GM12878 (cell line): Measurements from ENCODE around the gene RGSL1. TPM values are rescaled to one million over a fixed set of nuclear protein-coding genes. Genes with fewer than 3 reads are reported as not detected.

ENCODE experiments used
- ATAC-seq: fragments of 200-7000 bp; cut with Tn5 transposase; 3 replicates; pipeline ENCODE4 v1.9.1; 2020; ENCODE audit warnings: mild to moderate bottlenecking, moderate library complexity
- BruUV-seq: library from RNA; stranded (reverse); fragments of 400-500 nt; replicated peaks from 2 replicates; lab custom pipeline; 2021; lab: Mats Ljungman, UMichigan
- CTCF ChIA-PET: fragments of 300-600 bp; sonication (Branson Sonifier 250); formaldehyde crosslinking; extraction: SDS; loops from one replicate; lab custom pipeline; 2021; ENCODE audit warnings: inconsistent platforms; lab: Yijun Ruan, JAX
- POLR2A ChIA-PET: fragments of 350-600 bp; formaldehyde crosslinking; extraction: SDS; loops from one replicate; lab custom pipeline; 2021; ENCODE audit warnings: inconsistent platforms; lab: Charles Lee
- RAD21 ChIA-PET: fragments of 300-600 bp; sonication (Branson Sonifier 250); formaldehyde crosslinking; loops from one replicate; lab custom pipeline; 2023; ENCODE audit warnings: antibody characterized with exemption; ENCODE audit not compliant: unreplicated experiment; lab: Charles Lee
- SMC1A ChIA-PET: fragments of 300-600 bp; sonication (Branson Sonifier 250); formaldehyde crosslinking; loops from one replicate; lab custom pipeline; 2023; ENCODE audit not compliant: unreplicated experiment, uncharacterized antibody; lab: Charles Lee
- DNase-seq: peaks from one replicate; pipeline ENCODE4 v3.0.0-alpha.2; 2011; ENCODE audit warnings: low read depth, low spot score
- FAIRE-seq: peaks from 3 replicates; lab custom pipeline; 2011; peaks lifted over from hg19 to GRCh38; lab: Jason Lieb, UNC
- H2AFZ ChIP-seq: 2 replicates; pipeline ENCODE4 v1.6.0; 2011; ENCODE audit warnings: low read depth, low read length, control low read depth; ENCODE audit not compliant: control insufficient read depth
- H3K27ac ChIP-seq: 2 replicates; pipeline ENCODE4 v1.5.1; 2011; ENCODE audit warnings: control low read depth; ENCODE audit not compliant: control insufficient read depth, insufficient read depth
- H3K27me3 ChIP-seq, 2 experiments: replicated peaks in 1 of 2; 2 replicates each; pipeline versions ENCODE4 v1.6.0 to v1.6.1; 2011; ENCODE audit warnings: low read length in 1 of 2; ENCODE audit not compliant: control insufficient read depth in 2 of 2, insufficient read depth in 2 of 2
- H3K36me3 ChIP-seq, 2 experiments: 2 replicates each; pipeline ENCODE4 v1.5.1; 2011; ENCODE audit warnings: low read length in 1 of 2; ENCODE audit not compliant: control insufficient read depth in 2 of 2, insufficient read depth in 2 of 2
- H3K4me1 ChIP-seq: 2 replicates; pipeline ENCODE4 v1.6.1; 2011; ENCODE audit warnings: mild to moderate bottlenecking, low read length, moderate library complexity, mixed read lengths; ENCODE audit not compliant: control insufficient read depth, insufficient read depth
- H3K4me2 ChIP-seq: 2 replicates; pipeline ENCODE4 v1.6.0; 2011; ENCODE audit warnings: control low read depth; ENCODE audit not compliant: control insufficient read depth, insufficient read depth
- H3K4me3 ChIP-seq: fragments of 200-600 bp; sonication (generic); 2 replicates; pipeline ENCODE4 v1.5.1; 2016
- H3K79me2 ChIP-seq: 2 replicates; pipeline ENCODE4 v1.6.0; 2011; ENCODE audit warnings: low read length; ENCODE audit not compliant: control insufficient read depth, insufficient read depth
- H3K9ac ChIP-seq: 2 replicates; pipeline ENCODE4 v1.8.0; 2011; ENCODE audit warnings: low read length, control low read depth, mixed read lengths; ENCODE audit not compliant: control insufficient read depth, insufficient read depth
- H3K9me3 ChIP-seq: replicated peaks from 3 replicates; pipeline ENCODE4 v1.5.1; 2011; ENCODE audit warnings: mild to moderate bottlenecking, low read length; ENCODE audit not compliant: control insufficient read depth, insufficient read depth
- H4K20me1 ChIP-seq: 2 replicates; pipeline ENCODE4 v1.6.0; 2011; ENCODE audit not compliant: control insufficient read depth, insufficient read depth
- BMI1 ChIP-seq: fragments of 450-650 bp; IDR thresholded peaks from 2 replicates; pipeline ENCODE4 v1.6.1; 2016; ENCODE audit warnings: mild to moderate bottlenecking, moderate library complexity, borderline replicate concordance
- FOXK2 ChIP-seq: fragments of 450-650 bp; IDR thresholded peaks from 2 replicates; pipeline ENCODE4 v1.6.1; 2017; ENCODE audit warnings: mild to moderate bottlenecking, moderate library complexity
- GABPA ChIP-seq: IDR thresholded peaks from 2 replicates; pipeline ENCODE4 v1.6.1; 2014; ENCODE audit warnings: antibody characterized with exemption, low read depth, mild to moderate bottlenecking, inconsistent platforms
- IKZF2 ChIP-seq, 2 experiments: fragments of 450-650 bp; IDR thresholded peaks; 2 replicates each; pipeline ENCODE4 v1.6.1; 2017; ENCODE audit warnings: mild to moderate bottlenecking in 2 of 2, moderate library complexity in 2 of 2
- IRF4 ChIP-seq: IDR thresholded peaks from 2 replicates; pipeline ENCODE4 v1.6.1; 2011; ENCODE audit warnings: low read depth, low read length
- NFIC ChIP-seq: IDR thresholded peaks from 2 replicates; pipeline ENCODE4 v1.6.1; 2012; ENCODE audit warnings: low read depth, mild to moderate bottlenecking, inconsistent platforms, low read length, moderate library complexity
- NRF1 ChIP-seq: conservative IDR thresholded peaks from 2 replicates; pipeline ENCODE4 v1.6.1; 2011; ENCODE audit warnings: mild to moderate bottlenecking, low read depth, low read length, improper control_type of control experiment
- PKNOX1 ChIP-seq: fragments of 450-650 bp; IDR thresholded peaks from 2 replicates; pipeline ENCODE4 v1.6.1; 2016; ENCODE audit warnings: mild to moderate bottlenecking
- POLR2A ChIP-seq: IDR thresholded peaks from 2 replicates; pipeline ENCODE4 v1.6.1; 2011; ENCODE audit warnings: low read depth, mild to moderate bottlenecking, low read length
- POLR2AphosphoS2 ChIP-seq: IDR thresholded peaks from 2 replicates; pipeline ENCODE4 v1.6.1; 2011; ENCODE audit warnings: low read depth, mild to moderate bottlenecking, low read length, improper control_type of control experiment, moderate library complexity
- POLR2AphosphoS5 ChIP-seq: IDR thresholded peaks from 2 replicates; pipeline ENCODE4 v1.6.1; 2011; ENCODE audit warnings: mild to moderate bottlenecking, low read length, inconsistent platforms
- RAD51 ChIP-seq: fragments of 450-650 bp; IDR thresholded peaks from 2 replicates; pipeline ENCODE4 v1.6.1; 2016; ENCODE audit warnings: moderate library complexity, mild to moderate bottlenecking, inconsistent platforms
- RCOR1 ChIP-seq: conservative IDR thresholded peaks from 2 replicates; pipeline ENCODE4 v1.6.1; 2012; ENCODE audit warnings: low read depth, low read length, improper control_type of control experiment
- SREBF1 ChIP-seq: IDR thresholded peaks from 2 replicates; pipeline ENCODE4 v1.6.1; 2012; ENCODE audit warnings: mild to moderate bottlenecking, low read length
- SREBF2 ChIP-seq: IDR thresholded peaks from 2 replicates; pipeline ENCODE4 v1.6.1; 2012; ENCODE audit warnings: mild to moderate bottlenecking, low read length
- STAT3 ChIP-seq: IDR thresholded peaks from 2 replicates; pipeline ENCODE4 v1.6.1; 2011; ENCODE audit warnings: low read depth, low read length, improper control_type of control experiment
- TCF7 ChIP-seq: IDR thresholded peaks from 2 replicates; pipeline ENCODE4 v1.6.1; 2014; ENCODE audit warnings: antibody characterized with exemption, borderline replicate concordance
- YY1 ChIP-seq: IDR thresholded peaks from 2 replicates; pipeline ENCODE4 v1.6.1; 2011; ENCODE audit warnings: low read depth, mild to moderate bottlenecking, low read length
- WGBS: methylation state at CpG from one replicate; pipeline ENCODE4 v1.1.6; 2016; ENCODE audit warnings: low lambda C conversion rate; ENCODE audit not compliant: insufficient replicate concordance, insufficient coverage; ENCODE audit errors: missing lambda C conversion rate; 5-methylcytosine and 5-hydroxymethylcytosine counted together
- in situ Hi-C: fragments of 300-500 bp; cut with MboI; formaldehyde crosslinking; loops from 9 replicates; pipeline ENCODE4 v1.14.3; 2018; ENCODE audit warnings: mixed read lengths
- intact Hi-C: fragments of 100-400 bp; cut with micrococcal nuclease; formaldehyde crosslinking; loops from one replicate; pipeline ENCODE4 v1.14.2; 2022; ENCODE audit not compliant: unreplicated experiment
- polyA plus RNA-seq, 11 experiments: library from polyadenylated mRNA; depleted of rRNA in 4 of 11; unstranded in 6 of 11; stranded (reverse) in 5 of 11; fragments of >200 nt; fragmentation: Nextera tagmentation in 4 of 11; fragmentation: Illumina TruSeq in 1 of 11; extraction: Ambion mirVana in 4 of 11; extraction: Trizol in 1 of 11; gene quantifications; 1 replicate in 1 of 11; 2 replicates in 10 of 11; pipeline versions ENCODE4 v1.2.1 to v1.2.3, GENCODE V29; 2011 to 2016; ENCODE audit warnings: inconsistent platforms in 2 of 11, missing spikeins in 2 of 11, low read depth in 1 of 11
- total RNA-seq, 4 experiments: library from RNA; depleted of rRNA in 3 of 4; stranded (reverse); fragments of >200 nt in 3 of 4; fragmentation: Illumina TruSeq in 1 of 4; extraction: Trizol in 1 of 4; gene quantifications; 2 replicates each; pipeline versions ENCODE4 v1.2.1 to v1.2.3, GENCODE V29; 2013 to 2021
- TF ChIP-seq, protein P1 (sequence below): IDR thresholded peaks from 2 replicates; pipeline ENCODE4 v1.6.1; 2012; ENCODE audit warnings: low read length, inconsistent platforms
- TF ChIP-seq, protein P2 (sequence below): fragments of 450-650 bp; IDR thresholded peaks from 2 replicates; pipeline ENCODE4 v1.6.1; 2017; ENCODE audit warnings: mild to moderate bottlenecking, low read depth, inconsistent platforms; ENCODE audit not compliant: poor library complexity, severe bottlenecking

RGSL1 gene
- total and polyA plus RNA-seq, 10 of the 15 experiments (the other 5 are each of a cell fraction or from before 2014, with no cell fraction given) = 0.05 to 0.28 (median 0.27) TPM; not detected in 5

GRCh38 chr1:182588500-182589396 is 138.8 kb downstream of the RGSL1 start, which contains the start of gene RNASEL:
Gene RNASEL (minus strand): TSS chr1:182589256. CDS start chr1:182586806, 2,450 bp downstream.
- Histone ChIP-seq H2AFZ (peak within 1 kb of the TSS; percentile 38), H3K27ac (peak within 1 kb of the TSS; percentile 63), H3K27me3 (no peaks in the 10 kb centered on the region), H3K79me2 (no peaks in the 10 kb centered on the region), H3K4me2 (peak within 1 kb of the TSS; percentile 64), H3K4me3 (peak within 1 kb of the TSS; percentile 87), H4K20me1 (no peaks in the 10 kb centered on the region), H3K9me3 (no peaks in the 10 kb centered on the region), H3K9ac (peak within 1 kb of the TSS; percentile 65), H3K36me3 (no peaks in the 10 kb centered on the region; a peak in 1 of 4 replicates), H3K4me1 (peaks cover 5% of the 10 kb centered on the region; the same call in 1 of the 2 replicates)
- in situ Hi-C loops (no loop called here), intact Hi-C loops (no loop called here)
- TSS peak; percentile 82 for BruUV-seq
- POLR2A ChIA-PET = interaction anchor here (0.6 to 1.7 kb wide), 11 partner anchors 10 to 201 kb away, joined by 3 to 5 read pairs (median 4); no protein-coding TSS in a partner anchor
- WGBS = 3% methylated on average over 20 of the region's 20 CpGs
- peak; percentile 93 for ATAC-seq
- CTCF ChIA-PET = interaction anchor here (0.6 to 37.4 kb wide), 19 partner anchors 8 to 507 kb away, joined by 3 to 1888 read pairs (median 4); partner anchors contain the start of gene NPL
- SMC1A ChIA-PET = interaction anchor here (0.7 to 28.0 kb wide), 15 partner anchors 7 to 445 kb away, joined by 3 to 1145 read pairs (median 3); partner anchors contain the start of gene NPL
- FAIRE-seq = peak; percentile 27
- RAD21 ChIA-PET = interaction anchor here (0.6 to 23.0 kb wide), 19 partner anchors 9 to 204 kb away, joined by 3 to 946 read pairs (median 4); partner anchors contain the start of gene RGS16
- no peak for DNase-seq
- TF ChIP-seq POLR2A (peak; percentile 42), GABPA (0 out of 2 replicates have a peak, but pooled peaks have one; percentile 10), TCF7 (no peak), IRF4 (0 out of 2 replicates have a peak, but pooled peaks have one; percentile 23), POLR2AphosphoS5 (peak; percentile 57), SREBF2 (no peak), PKNOX1 (peak; percentile 91), RCOR1 (no peak), NFIC (no peak), RAD51 (no peak), SREBF1 (no peak), STAT3 (no peak), IKZF2 (IDR thresholded peaks at IDR 0.05) (peak in 1 of 2 experiments; percentile 71; a peak in 3 of 4 replicates), YY1 (no peak), NRF1 (no peak), POLR2AphosphoS2 (peak; percentile 60; the same call in 1 of the 2 replicates), BMI1 (no peak), FOXK2 (no peak)
- TF ChIP-seq, protein P1, sequence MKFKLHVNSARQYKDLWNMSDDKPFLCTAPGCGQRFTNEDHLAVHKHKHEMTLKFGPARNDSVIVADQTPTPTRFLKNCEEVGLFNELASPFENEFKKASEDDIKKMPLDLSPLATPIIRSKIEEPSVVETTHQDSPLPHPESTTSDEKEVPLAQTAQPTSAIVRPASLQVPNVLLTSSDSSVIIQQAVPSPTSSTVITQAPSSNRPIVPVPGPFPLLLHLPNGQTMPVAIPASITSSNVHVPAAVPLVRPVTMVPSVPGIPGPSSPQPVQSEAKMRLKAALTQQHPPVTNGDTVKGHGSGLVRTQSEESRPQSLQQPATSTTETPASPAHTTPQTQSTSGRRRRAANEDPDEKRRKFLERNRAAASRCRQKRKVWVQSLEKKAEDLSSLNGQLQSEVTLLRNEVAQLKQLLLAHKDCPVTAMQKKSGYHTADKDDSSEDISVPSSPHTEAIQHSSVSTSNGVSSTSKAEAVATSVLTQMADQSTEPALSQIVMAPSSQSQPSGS = no peak
- TF ChIP-seq, protein P2, sequence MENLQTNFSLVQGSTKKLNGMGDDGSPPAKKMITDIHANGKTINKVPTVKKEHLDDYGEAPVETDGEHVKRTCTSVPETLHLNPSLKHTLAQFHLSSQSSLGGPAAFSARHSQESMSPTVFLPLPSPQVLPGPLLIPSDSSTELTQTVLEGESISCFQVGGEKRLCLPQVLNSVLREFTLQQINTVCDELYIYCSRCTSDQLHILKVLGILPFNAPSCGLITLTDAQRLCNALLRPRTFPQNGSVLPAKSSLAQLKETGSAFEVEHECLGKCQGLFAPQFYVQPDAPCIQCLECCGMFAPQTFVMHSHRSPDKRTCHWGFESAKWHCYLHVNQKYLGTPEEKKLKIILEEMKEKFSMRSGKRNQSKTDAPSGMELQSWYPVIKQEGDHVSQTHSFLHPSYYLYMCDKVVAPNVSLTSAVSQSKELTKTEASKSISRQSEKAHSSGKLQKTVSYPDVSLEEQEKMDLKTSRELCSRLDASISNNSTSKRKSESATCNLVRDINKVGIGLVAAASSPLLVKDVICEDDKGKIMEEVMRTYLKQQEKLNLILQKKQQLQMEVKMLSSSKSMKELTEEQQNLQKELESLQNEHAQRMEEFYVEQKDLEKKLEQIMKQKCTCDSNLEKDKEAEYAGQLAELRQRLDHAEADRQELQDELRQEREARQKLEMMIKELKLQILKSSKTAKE = peak; percentile 25
